K562 (cell line): ENCODE results near the gene KIF3A.

Experiments used
- CTCF ChIP-seq, 3 experiments: IDR thresholded peaks in 2 of 3; conservative IDR thresholded peaks in 1 of 3; 2 replicates each; pipeline ENCODE4 v1.5.1; 2011 to 2012; ENCODE audit warnings: low read length in 3 of 3, mild to moderate bottlenecking in 3 of 3, control low read depth in 2 of 3, improper control_type of control experiment in 1 of 3, inconsistent platforms in 1 of 3, low read depth in 1 of 3, mixed read lengths in 1 of 3, moderate library complexity in 1 of 3; ENCODE audit not compliant: insufficient read depth in 2 of 3
- ERF ChIP-seq: fragments of 450-650 bp; formaldehyde crosslinking; IDR thresholded peaks from 2 replicates; pipeline ENCODE4 v1.4.0; 2020; ENCODE audit warnings: mild to moderate bottlenecking, mixed read lengths
- FOXK1 ChIP-seq: sonication (generic); formaldehyde crosslinking; IDR thresholded peaks from 2 replicates; pipeline ENCODE4 v1.8.0; 2022; ENCODE audit warnings: missing genetic modification reagents, mild to moderate bottlenecking, borderline replicate concordance
- GABPA ChIP-seq: fragments of 200-800 bp; sonication (Bioruptor generic); conservative IDR thresholded peaks from 2 replicates; pipeline ENCODE4 v1.6.1; 2016; ENCODE audit warnings: low read depth, missing genetic modification characterization, missing compliant biosample characterization
- GTF2F1 ChIP-seq: IDR thresholded peaks from 2 replicates; pipeline ENCODE4 v1.6.1; 2011; ENCODE audit warnings: low read depth, low read length, improper control_type of control experiment
- KDM4B ChIP-seq, 2 experiments: fragments of 450-650 bp in 1 of 2; sonication (generic) in 1 of 2; IDR thresholded peaks; 2 replicates each; pipeline ENCODE4 v1.6.1; 2016 to 2017; ENCODE audit warnings: borderline replicate concordance in 2 of 2, antibody characterized with exemption in 1 of 2, low read depth in 1 of 2, mild to moderate bottlenecking in 1 of 2
- MED1 ChIP-seq: sonication (generic); formaldehyde crosslinking; IDR thresholded peaks from 2 replicates; pipeline ENCODE4 v1.8.1; 2023; ENCODE audit warnings: missing genetic modification reagents, borderline replicate concordance
- REST ChIP-seq, 2 experiments: fragments of 450-650 bp; formaldehyde crosslinking in 1 of 2; IDR thresholded peaks; 2 replicates each; pipeline versions ENCODE4 v1.4.0 to v1.6.1; 2014 to 2020; ENCODE audit warnings: mild to moderate bottlenecking in 2 of 2, borderline replicate concordance in 1 of 2, low read depth in 1 of 2
- SLC30A9 ChIP-seq: fragments of 250-450 bp; sonication (Bioruptor Pico); IDR thresholded peaks from 2 replicates; pipeline ENCODE4 v1.8.0; 2022; ENCODE audit warnings: mild to moderate bottlenecking, moderate library complexity
- TARDBP ChIP-seq: fragments of 450-650 bp; IDR thresholded peaks from 2 replicates; pipeline ENCODE4 v1.6.1; 2016
- UBTF ChIP-seq, 2 experiments: IDR thresholded peaks; 2 replicates each; pipeline ENCODE4 v1.6.1; 2012; ENCODE audit warnings: improper control_type of control experiment in 2 of 2, low read depth in 2 of 2, low read length in 2 of 2, borderline replicate concordance in 1 of 2
- ZBTB33 ChIP-seq: sonication (generic); formaldehyde crosslinking; IDR thresholded peaks from 2 replicates; pipeline ENCODE4 v1.8.1; 2023; ENCODE audit warnings: mild to moderate bottlenecking, missing genetic modification reagents
- ZNF124 ChIP-seq: sonication (generic); formaldehyde crosslinking; IDR thresholded peaks from 2 replicates; pipeline ENCODE4 v1.8.1; 2022; ENCODE audit warnings: missing genetic modification reagents
- ZNF57 ChIP-seq: fragments of 450-650 bp; formaldehyde crosslinking; IDR thresholded peaks from 2 replicates; pipeline ENCODE4 v1.4.0; 2020; ENCODE audit warnings: mild to moderate bottlenecking, moderate library complexity

GRCh38 chr5:132766806-132767055 is 29.4 kb upstream of the KIF3A start:
- no peak for TF ChIP-seq ERF
- no peak for TF ChIP-seq ZNF124
- no peak for TF ChIP-seq REST (IDR thresholded peaks at IDR 0.05; ENCODE audit: borderline replicate concordance)
- TF ChIP-seq REST (CRISPR knock-in tag; IDR thresholded peaks at IDR 0.05; ENCODE audit: low read depth): no peak
- TF ChIP-seq KDM4B (IDR thresholded peaks at IDR 0.05; ENCODE audit: borderline replicate concordance in 2 of 2, low read depth in 1 of 2): no peak
- no peak for TF ChIP-seq SLC30A9 (CRISPR knock-in tag)
- TF ChIP-seq ZBTB33: no peak
- TF ChIP-seq GTF2F1: no peak
- TF ChIP-seq MED1: no peak
- TF ChIP-seq ZNF57 (CRISPR knock-in tag): no peak
- TF ChIP-seq TARDBP: no peak
- TF ChIP-seq CTCF (IDR thresholded peaks at IDR 0.05 in 2 of 3, conservative IDR thresholded peaks at IDR 0.05 in 1 of 3; ENCODE audit: insufficient read depth in 2 of 3, low read depth in 1 of 3, low read length in 3 of 3): no peak
- TF ChIP-seq UBTF (IDR thresholded peaks at IDR 0.05; ENCODE audit: borderline replicate concordance in 1 of 2, low read depth in 2 of 2, low read length in 2 of 2): no peak
- no peak for TF ChIP-seq GABPA
- no peak for TF ChIP-seq FOXK1
